HepG2 (cell line): ENCODE data around the gene PGGT1B. TPM values are rescaled to one million over a fixed set of nuclear protein-coding genes. Genes with fewer than 3 reads are reported as not detected.
A peak's percentile ranks its signal among the peaks of the same experiment; 100 is the strongest.

Source experiments
- ATAC-seq: fragments of 200-7000 bp; cut with Tn5 transposase; 3 replicates; pipeline ENCODE4 v1.9.1; 2020; ENCODE audit warnings: mild to moderate bottlenecking, moderate library complexity
- BruUV-seq: library from RNA; stranded (reverse); fragments of 400-500 nt; replicated peaks from 2 replicates; lab custom pipeline; 2021; lab: Mats Ljungman, UMichigan
- CTCF ChIA-PET: fragments of 300-600 bp; formaldehyde crosslinking; extraction: SDS; loops from one replicate; lab custom pipeline; 2021; ENCODE audit warnings: low total read pairs, inconsistent platforms, low intra/inter-chr PET ratio; lab: Yijun Ruan, JAX
- POLR2A ChIA-PET: fragments of 350-600 bp; sonication (Branson Sonifier 250); formaldehyde crosslinking; loops from one replicate; lab custom pipeline; 2020; ENCODE audit warnings: antibody characterized with exemption, inconsistent platforms; lab: Yijun Ruan, JAX
- DNase-seq: peaks from one replicate; pipeline ENCODE4 v3.0.0-alpha.2; 2015; ENCODE audit warnings: low spot score
- FAIRE-seq: peaks from 3 replicates; lab custom pipeline; 2011; peaks lifted over from hg19 to GRCh38; lab: Jason Lieb, UNC
- H2AFZ ChIP-seq: one replicate; pipeline ENCODE4 v1.6.1; 2011; ENCODE audit warnings: low read length, inconsistent platforms
- H3K27ac ChIP-seq: fragments of 300-600 bp; 3 replicates; pipeline ENCODE4 v1.8.0; 2011; ENCODE audit warnings: mixed run types, mild to moderate bottlenecking, mixed read lengths, low read length, inconsistent platforms; ENCODE audit not compliant: insufficient read depth; ENCODE audit errors: extremely low read length
- H3K27me3 ChIP-seq, 2 experiments: fragments of 200-600 bp in 1 of 2; 2 replicates in 1 of 2; 3 replicates in 1 of 2; pipeline versions ENCODE4 v1.6.0 to v1.8.0; 2011; ENCODE audit warnings: low read length in 2 of 2, mild to moderate bottlenecking in 2 of 2, moderate library complexity in 2 of 2, inconsistent platforms in 1 of 2; ENCODE audit not compliant: insufficient read depth in 2 of 2, control insufficient read depth in 1 of 2
- H3K36me3 ChIP-seq, 2 experiments: fragments of 200-600 bp in 1 of 2; replicated peaks in 1 of 2; 2 replicates in 1 of 2; 3 replicates in 1 of 2; pipeline versions ENCODE4 v1.5.1 to v1.8.0; 2011; ENCODE audit warnings: low read length in 2 of 2, inconsistent platforms in 1 of 2; ENCODE audit not compliant: insufficient read depth in 2 of 2, control insufficient read depth in 1 of 2
- H3K4me1 ChIP-seq: 2 replicates; pipeline ENCODE4 v1.5.1; 2012; ENCODE audit warnings: low read length, inconsistent platforms; ENCODE audit not compliant: insufficient read depth
- H3K4me2 ChIP-seq: 2 replicates; pipeline ENCODE4 v1.6.0; 2011; ENCODE audit warnings: low read depth, low read length, inconsistent platforms
- H3K4me3 ChIP-seq, 3 experiments: fragments of 200-600 bp in 1 of 3; sonication (generic), shearing (Covaris generic) in 1 of 3; replicated peaks in 1 of 3; 2 replicates each; pipeline ENCODE4 v1.5.1; 2011 to 2016; ENCODE audit warnings: low read length in 3 of 3, inconsistent platforms in 2 of 3, low read depth in 2 of 3, mild to moderate bottlenecking in 2 of 3, control low read depth in 1 of 3, mixed read lengths in 1 of 3; ENCODE audit not compliant: insufficient read depth in 1 of 3
- H3K79me2 ChIP-seq: one replicate; pipeline ENCODE4 v1.6.1; 2011; ENCODE audit warnings: low read length, inconsistent platforms; ENCODE audit not compliant: insufficient read depth
- H3K9ac ChIP-seq: 2 replicates; pipeline ENCODE4 v1.6.0; 2011; ENCODE audit warnings: mild to moderate bottlenecking, low read depth, low read length, inconsistent platforms; ENCODE audit not compliant: insufficient read depth
- H3K9me3 ChIP-seq: 2 replicates; pipeline ENCODE4 v1.5.1; 2012; ENCODE audit warnings: mild to moderate bottlenecking, low read length
- H4K20me1 ChIP-seq: 2 replicates; pipeline ENCODE4 v1.6.0; 2011; ENCODE audit warnings: inconsistent platforms, mild to moderate bottlenecking, low read length, moderate library complexity; ENCODE audit not compliant: insufficient read depth
- ATF7-NPFF ChIP-seq: sonication (generic); formaldehyde crosslinking; IDR thresholded peaks from 2 replicates; pipeline ENCODE4 v1.8.1; 2023; ENCODE audit warnings: mild to moderate bottlenecking, low read depth, missing genetic modification reagents, moderate library complexity
- CAMTA2 ChIP-seq: sonication (generic); formaldehyde crosslinking; IDR thresholded peaks from 2 replicates; pipeline ENCODE4 v1.4.0; 2020; ENCODE audit warnings: mild to moderate bottlenecking, missing genetic modification reagents, borderline replicate concordance
- EED ChIP-seq: sonication (generic); formaldehyde crosslinking; IDR thresholded peaks from 2 replicates; pipeline ENCODE4 v1.5.0; 2020; ENCODE audit warnings: mild to moderate bottlenecking, missing genetic modification reagents
- FOXP1 ChIP-seq, 2 experiments: fragments of 450-650 bp in 1 of 2; IDR thresholded peaks; 2 replicates each; pipeline ENCODE4 v1.6.1; 2017 to 2018; ENCODE audit warnings: antibody characterized with exemption in 1 of 2
- KDM4B ChIP-seq: sonication (generic); formaldehyde crosslinking; IDR thresholded peaks from 2 replicates; pipeline ENCODE4 v1.4.0; 2020; ENCODE audit warnings: missing genetic modification reagents
- MED13 ChIP-seq: sonication (generic); formaldehyde crosslinking; IDR thresholded peaks from 2 replicates; pipeline ENCODE4 v1.5.0; 2020; ENCODE audit warnings: missing genetic modification reagents
- SP2 ChIP-seq: sonication (generic); formaldehyde crosslinking; IDR thresholded peaks from 2 replicates; pipeline ENCODE4 v1.5.1; 2020; ENCODE audit warnings: mild to moderate bottlenecking, missing genetic modification reagents
- ZKSCAN8 ChIP-seq: IDR thresholded peaks from 2 replicates; pipeline ENCODE4 v1.6.1; 2016; ENCODE audit warnings: borderline replicate concordance, missing genetic modification reagents, missing compliant biosample characterization
- ZMYM4 ChIP-seq: sonication (generic); formaldehyde crosslinking; IDR thresholded peaks from 2 replicates; pipeline ENCODE4 v1.8.1; 2023; ENCODE audit warnings: mild to moderate bottlenecking, missing genetic modification reagents
- ZNF230 ChIP-seq: sonication (generic); formaldehyde crosslinking; IDR thresholded peaks from 2 replicates; pipeline ENCODE4 v1.4.0; 2020; ENCODE audit warnings: mild to moderate bottlenecking, missing genetic modification reagents
- ZNF749 ChIP-seq: sonication (generic); formaldehyde crosslinking; IDR thresholded peaks from 2 replicates; pipeline ENCODE4 v1.8.0; 2022; ENCODE audit warnings: mild to moderate bottlenecking, missing genetic modification reagents, moderate library complexity, borderline replicate concordance
- WGBS: methylation state at CpG from one replicate; pipeline ENCODE4 v1.1.6; 2017; ENCODE audit warnings: low lambda C conversion rate; 5-methylcytosine and 5-hydroxymethylcytosine counted together
- in situ Hi-C: cut with HindIII; loops from 2 replicates; pipeline ENCODE4 v1.10.0; 2017; ENCODE audit warnings: low pct_unique_long_range_greater_than_20kb; ENCODE audit not compliant: extremely low pct_ligation_motif_present
- intact Hi-C: fragments of 100-400 bp; cut with micrococcal nuclease; formaldehyde crosslinking; loops from one replicate; pipeline ENCODE4 v1.10.0; 2022; ENCODE audit not compliant: unreplicated experiment
- polyA plus RNA-seq, 8 experiments: library from polyadenylated mRNA; depleted of rRNA in 3 of 8; stranded (reverse) in 7 of 8; unstranded in 1 of 8; fragments of >200 nt; fragmentation: Illumina TruSeq in 4 of 8; extraction: Trizol in 4 of 8; gene quantifications; 2 replicates each; pipeline versions ENCODE4 v1.2.1 to v1.2.3, GENCODE V29; 2011 to 2016; ENCODE audit warnings: low read depth in 4 of 8, missing spikeins in 1 of 8, mixed read lengths in 1 of 8; ENCODE audit not compliant: insufficient read depth in 1 of 8
- total RNA-seq, 5 experiments: library from RNA; depleted of rRNA; stranded (reverse); fragments of >200 nt; fragmentation: Illumina TruSeq; extraction: Trizol; gene quantifications; 2 replicates each; pipeline ENCODE4 v1.2.3, GENCODE V29; 2016; ENCODE audit warnings: low read depth in 1 of 5
- TF ChIP-seq, protein P1 (sequence below): IDR thresholded peaks from 2 replicates; pipeline ENCODE4 v1.6.1; 2016; ENCODE audit warnings: missing compliant biosample characterization, missing genetic modification reagents, borderline replicate concordance
- TF ChIP-seq, protein P2 (sequence below): sonication (generic); formaldehyde crosslinking; IDR thresholded peaks from 2 replicates; pipeline ENCODE4 v1.5.0; 2020; ENCODE audit warnings: missing genetic modification reagents
- TF ChIP-seq, protein P3 (sequence below): sonication (generic); formaldehyde crosslinking; IDR thresholded peaks from 2 replicates; pipeline ENCODE4 v1.4.0; 2020; ENCODE audit warnings: missing genetic modification reagents, borderline replicate concordance
- TF ChIP-seq, protein P4 (sequence below): sonication (generic); formaldehyde crosslinking; IDR thresholded peaks from 2 replicates; pipeline ENCODE4 v1.4.0; 2020; ENCODE audit warnings: missing genetic modification reagents, borderline replicate concordance

The PGGT1B gene
- total and polyA plus RNA-seq, 2 of the 13 experiments (the other 11 are each of a cell fraction or from before 2014, with no cell fraction given) = 2.4 to 42.7 TPM

DNA sequence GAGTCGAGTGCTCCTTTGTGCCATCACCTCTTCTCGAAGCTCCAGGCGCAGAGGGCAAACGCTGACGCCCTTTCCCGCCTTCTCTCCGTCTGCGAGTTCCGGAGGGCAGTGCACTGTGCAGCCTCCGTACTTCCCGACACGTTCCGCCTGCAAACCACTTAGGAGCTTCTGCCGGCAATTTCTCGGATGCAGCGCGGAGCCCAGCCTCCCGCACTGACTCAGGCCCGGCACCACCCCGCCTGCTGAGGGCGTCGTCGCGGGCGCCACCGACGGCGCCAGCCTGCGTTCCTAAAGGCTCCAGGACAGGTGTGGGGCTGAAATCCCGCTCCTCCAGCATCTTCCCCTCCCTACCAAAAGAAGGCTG is 83.7 kb downstream of the PGGT1B start (continued):
- TF ChIP-seq MED13 (CRISPR knock-in tag) (no peak), KDM4B (no peak), ZKSCAN8 (CRISPR knock-in tag) (no peak), EED (CRISPR knock-in tag) (no peak)
- TF ChIP-seq, protein P1, sequence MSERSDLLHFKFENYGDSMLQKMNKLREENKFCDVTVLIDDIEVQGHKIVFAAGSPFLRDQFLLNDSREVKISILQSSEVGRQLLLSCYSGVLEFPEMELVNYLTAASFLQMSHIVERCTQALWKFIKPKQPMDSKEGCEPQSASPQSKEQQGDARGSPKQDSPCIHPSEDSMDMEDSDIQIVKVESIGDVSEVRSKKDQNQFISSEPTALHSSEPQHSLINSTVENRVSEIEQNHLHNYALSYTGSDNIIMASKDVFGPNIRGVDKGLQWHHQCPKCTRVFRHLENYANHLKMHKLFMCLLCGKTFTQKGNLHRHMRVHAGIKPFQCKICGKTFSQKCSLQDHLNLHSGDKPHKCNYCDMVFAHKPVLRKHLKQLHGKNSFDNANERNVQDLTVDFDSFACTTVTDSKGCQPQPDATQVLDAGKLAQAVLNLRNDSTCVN (CRISPR knock-in tag) = no peak
- TF ChIP-seq, protein P2, sequence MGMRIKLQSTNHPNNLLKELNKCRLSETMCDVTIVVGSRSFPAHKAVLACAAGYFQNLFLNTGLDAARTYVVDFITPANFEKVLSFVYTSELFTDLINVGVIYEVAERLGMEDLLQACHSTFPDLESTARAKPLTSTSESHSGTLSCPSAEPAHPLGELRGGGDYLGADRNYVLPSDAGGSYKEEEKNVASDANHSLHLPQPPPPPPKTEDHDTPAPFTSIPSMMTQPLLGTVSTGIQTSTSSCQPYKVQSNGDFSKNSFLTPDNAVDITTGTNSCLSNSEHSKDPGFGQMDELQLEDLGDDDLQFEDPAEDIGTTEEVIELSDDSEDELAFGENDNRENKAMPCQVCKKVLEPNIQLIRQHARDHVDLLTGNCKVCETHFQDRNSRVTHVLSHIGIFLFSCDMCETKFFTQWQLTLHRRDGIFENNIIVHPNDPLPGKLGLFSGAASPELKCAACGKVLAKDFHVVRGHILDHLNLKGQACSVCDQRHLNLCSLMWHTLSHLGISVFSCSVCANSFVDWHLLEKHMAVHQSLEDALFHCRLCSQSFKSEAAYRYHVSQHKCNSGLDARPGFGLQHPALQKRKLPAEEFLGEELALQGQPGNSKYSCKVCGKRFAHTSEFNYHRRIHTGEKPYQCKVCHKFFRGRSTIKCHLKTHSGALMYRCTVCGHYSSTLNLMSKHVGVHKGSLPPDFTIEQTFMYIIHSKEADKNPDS = no peak

DNA sequence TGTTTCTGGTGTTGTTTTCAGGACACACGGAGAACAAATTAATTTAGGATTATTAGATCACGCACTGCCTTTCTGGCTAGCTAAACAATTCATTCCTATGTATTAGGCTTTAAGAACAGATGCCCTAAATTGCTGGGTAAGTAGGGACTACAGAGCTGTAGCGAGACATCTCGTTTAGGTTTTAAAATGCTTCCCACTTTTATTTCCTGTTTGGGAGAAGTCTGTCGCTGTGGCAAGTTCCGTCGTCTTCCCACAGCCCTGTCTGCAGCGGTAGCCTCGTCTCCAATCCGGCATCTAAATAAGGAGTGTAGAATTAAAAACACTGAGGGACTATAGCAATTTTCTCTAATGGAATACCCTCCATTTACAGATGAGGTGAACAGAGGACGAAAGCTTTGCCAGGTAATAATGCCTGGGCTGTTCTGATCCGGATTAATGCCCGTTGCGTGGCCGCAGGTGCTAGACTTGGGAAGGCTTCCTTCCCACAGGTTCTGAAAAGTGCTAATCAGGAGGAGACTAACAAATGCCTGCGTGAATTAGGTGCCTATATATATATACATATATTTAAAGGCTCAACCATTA is 91.7 kb downstream of the PGGT1B start:
- FAIRE-seq (no peak), ATAC-seq (no peak), DNase-seq (no peak)
- Histone ChIP-seq H3K4me3 (peak overlapping the region in 1 of 3 experiments; percentile 83; a peak in 3 of 6 replicates), H3K36me3 (no peaks in the 10 kb centered on the region), H3K9ac (no peak overlapping the region), H4K20me1 (no peaks in the 10 kb centered on the region), H3K9me3 (peaks cover 4% of the 10 kb centered on the region; the same call in 1 of the 2 replicates), H2AFZ (no peak overlapping the region), H3K27ac (no peak overlapping the region), H3K79me2 (no peaks in the 10 kb centered on the region), H3K4me2 (peak overlapping the region; percentile 84), H3K27me3 (peaks cover 0 to 13% of the 10 kb centered on the region in 2 experiments; a peak in 2 of 5 replicates), H3K4me1 (peaks cover 17% of the 10 kb centered on the region)
- WGBS = 71% methylated on average over 16 of the region's 16 CpGs
- CTCF ChIA-PET = no interaction called here
- no TSS peak for BruUV-seq
- POLR2A ChIA-PET = no interaction called here
- intact Hi-C loops (loop anchor here (2.0 kb wide), 1 partner anchor 24 kb away; no protein-coding TSS in a partner anchor), in situ Hi-C loops (no loop called here)
- TF ChIP-seq ZMYM4 (no peak), ZNF749 (no peak), SP2 (no peak), ZNF230 (CRISPR knock-in tag) (no peak), ATF7-NPFF (CRISPR knock-in tag) (no peak), FOXP1 (IDR thresholded peaks at IDR 0.05) (no peak), FOXP1 (CRISPR knock-in tag; IDR thresholded peaks at IDR 0.05) (no peak), CAMTA2 (CRISPR knock-in tag) (no peak)
- TF ChIP-seq, protein P3, sequence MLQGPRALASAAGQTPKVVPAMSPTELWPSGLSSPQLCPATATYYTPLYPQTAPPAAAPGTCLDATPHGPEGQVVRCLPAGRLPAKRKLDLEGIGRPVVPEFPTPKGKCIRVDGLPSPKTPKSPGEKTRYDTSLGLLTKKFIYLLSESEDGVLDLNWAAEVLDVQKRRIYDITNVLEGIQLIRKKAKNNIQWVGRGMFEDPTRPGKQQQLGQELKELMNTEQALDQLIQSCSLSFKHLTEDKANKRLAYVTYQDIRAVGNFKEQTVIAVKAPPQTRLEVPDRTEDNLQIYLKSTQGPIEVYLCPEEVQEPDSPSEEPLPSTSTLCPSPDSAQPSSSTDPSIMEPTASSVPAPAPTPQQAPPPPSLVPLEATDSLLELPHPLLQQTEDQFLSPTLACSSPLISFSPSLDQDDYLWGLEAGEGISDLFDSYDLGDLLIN = no peak
- TF ChIP-seq, protein P4, sequence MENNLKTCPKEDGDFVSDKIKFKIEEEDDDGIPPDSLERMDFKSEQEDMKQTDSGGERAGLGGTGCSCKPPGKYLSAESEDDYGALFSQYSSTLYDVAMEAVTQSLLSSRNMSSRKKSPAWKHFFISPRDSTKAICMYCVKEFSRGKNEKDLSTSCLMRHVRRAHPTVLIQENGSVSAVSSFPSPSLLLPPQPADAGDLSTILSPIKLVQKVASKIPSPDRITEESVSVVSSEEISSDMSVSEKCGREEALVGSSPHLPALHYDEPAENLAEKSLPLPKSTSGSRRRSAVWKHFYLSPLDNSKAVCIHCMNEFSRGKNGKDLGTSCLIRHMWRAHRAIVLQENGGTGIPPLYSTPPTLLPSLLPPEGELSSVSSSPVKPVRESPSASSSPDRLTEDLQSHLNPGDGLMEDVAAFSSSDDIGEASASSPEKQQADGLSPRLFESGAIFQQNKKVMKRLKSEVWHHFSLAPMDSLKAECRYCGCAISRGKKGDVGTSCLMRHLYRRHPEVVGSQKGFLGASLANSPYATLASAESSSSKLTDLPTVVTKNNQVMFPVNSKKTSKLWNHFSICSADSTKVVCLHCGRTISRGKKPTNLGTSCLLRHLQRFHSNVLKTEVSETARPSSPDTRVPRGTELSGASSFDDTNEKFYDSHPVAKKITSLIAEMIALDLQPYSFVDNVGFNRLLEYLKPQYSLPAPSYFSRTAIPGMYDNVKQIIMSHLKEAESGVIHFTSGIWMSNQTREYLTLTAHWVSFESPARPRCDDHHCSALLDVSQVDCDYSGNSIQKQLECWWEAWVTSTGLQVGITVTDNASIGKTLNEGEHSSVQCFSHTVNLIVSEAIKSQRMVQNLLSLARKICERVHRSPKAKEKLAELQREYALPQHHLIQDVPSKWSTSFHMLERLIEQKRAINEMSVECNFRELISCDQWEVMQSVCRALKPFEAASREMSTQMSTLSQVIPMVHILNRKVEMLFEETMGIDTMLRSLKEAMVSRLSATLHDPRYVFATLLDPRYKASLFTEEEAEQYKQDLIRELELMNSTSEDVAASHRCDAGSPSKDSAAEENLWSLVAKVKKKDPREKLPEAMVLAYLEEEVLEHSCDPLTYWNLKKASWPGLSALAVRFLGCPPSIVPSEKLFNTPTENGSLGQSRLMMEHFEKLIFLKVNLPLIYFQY (CRISPR knock-in tag) = no peak
